Measurements from ENCODE around the gene FGF18. TPM values are rescaled to one million over a fixed set of nuclear protein-coding genes. Genes with fewer than 3 reads are reported as not detected.

FGF18 gene
- total and polyA plus RNA-seq, 4 donors: 1.8 to 3.4 (median 2.5) TPM

DNA sequence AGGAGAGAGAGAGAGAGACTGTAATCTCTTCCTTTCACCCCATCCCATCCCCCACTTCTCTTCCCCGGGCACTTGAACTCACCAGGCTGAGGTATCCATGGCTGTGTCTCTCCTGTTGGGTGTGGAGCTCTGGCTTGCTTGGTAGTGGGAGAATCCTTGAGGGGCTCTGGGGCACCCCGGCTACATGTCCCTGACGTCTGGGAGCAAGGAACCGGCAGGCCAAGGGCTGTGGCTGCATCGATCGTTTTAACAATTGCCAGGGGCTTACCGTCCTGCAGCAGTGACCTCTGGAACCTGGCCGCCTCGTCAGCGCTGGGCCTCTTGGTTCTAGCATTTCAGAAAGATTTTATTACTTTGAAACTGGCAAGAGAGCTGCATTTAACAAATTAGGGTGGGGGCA is 30.0 kb downstream of the FGF18 start:
- no peaks in the 10 kb centered on the region for H3K27me3 ChIP-seq (ENCODE audit: control insufficient read depth in 3 of 3, insufficient read depth in 3 of 3, low read length in 2 of 3)
- DNase-seq: no peak

GRCh38 chr5:171450423-171451331 is 31.2 kb downstream of the FGF18 start:
- H3K36me3 ChIP-seq (ENCODE audit: control insufficient read depth in 4 of 4, insufficient read depth in 4 of 4, low read length in 4 of 4): no peaks in the 10 kb centered on the region
- H3K9ac ChIP-seq (ENCODE audit: insufficient read depth in 1 of 2, low read length in 2 of 2): no peak overlapping the region
- TF ChIP-seq, protein P1, sequence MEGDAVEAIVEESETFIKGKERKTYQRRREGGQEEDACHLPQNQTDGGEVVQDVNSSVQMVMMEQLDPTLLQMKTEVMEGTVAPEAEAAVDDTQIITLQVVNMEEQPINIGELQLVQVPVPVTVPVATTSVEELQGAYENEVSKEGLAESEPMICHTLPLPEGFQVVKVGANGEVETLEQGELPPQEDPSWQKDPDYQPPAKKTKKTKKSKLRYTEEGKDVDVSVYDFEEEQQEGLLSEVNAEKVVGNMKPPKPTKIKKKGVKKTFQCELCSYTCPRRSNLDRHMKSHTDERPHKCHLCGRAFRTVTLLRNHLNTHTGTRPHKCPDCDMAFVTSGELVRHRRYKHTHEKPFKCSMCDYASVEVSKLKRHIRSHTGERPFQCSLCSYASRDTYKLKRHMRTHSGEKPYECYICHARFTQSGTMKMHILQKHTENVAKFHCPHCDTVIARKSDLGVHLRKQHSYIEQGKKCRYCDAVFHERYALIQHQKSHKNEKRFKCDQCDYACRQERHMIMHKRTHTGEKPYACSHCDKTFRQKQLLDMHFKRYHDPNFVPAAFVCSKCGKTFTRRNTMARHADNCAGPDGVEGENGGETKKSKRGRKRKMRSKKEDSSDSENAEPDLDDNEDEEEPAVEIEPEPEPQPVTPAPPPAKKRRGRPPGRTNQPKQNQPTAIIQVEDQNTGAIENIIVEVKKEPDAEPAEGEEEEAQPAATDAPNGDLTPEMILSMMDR (IDR thresholded peaks at IDR 0.05; ENCODE audit: control extremely low read depth, extremely low read depth): no peak
- DNase-seq: peak; percentile 50 to 66 (median 56)
- no peaks in the 10 kb centered on the region for H3K27me3 ChIP-seq (ENCODE audit: control insufficient read depth in 3 of 3, insufficient read depth in 3 of 3, low read length in 2 of 3)
- H3K4me1 ChIP-seq (ENCODE audit: control insufficient read depth in 5 of 5, insufficient read depth in 5 of 5, low read length in 5 of 5): peaks cover 0 to 2% (median 0%) of the 10 kb centered on the region in 5 donors
- H3K27ac ChIP-seq (ENCODE audit: low read depth in 1 of 2, low read length in 1 of 2): peak overlapping the region; percentile 57 to 87
- H3K9me3 ChIP-seq (ENCODE audit: control insufficient read depth in 4 of 4, insufficient read depth in 3 of 4, low read length in 3 of 4): no peaks in the 10 kb centered on the region
- H3K4me3 ChIP-seq: no peak overlapping the region
- WGBS, 2 donors: 18 to 32% methylated on average over 73 to 88 of the region's 88 CpGs
- ATAC-seq (ENCODE audit: insufficient read depth, low FRiP score): no peak

More for the DNA sequence above, 30.0 kb downstream of the FGF18 start:
- H3K4me1 ChIP-seq (ENCODE audit: control insufficient read depth in 5 of 5, insufficient read depth in 5 of 5, low read length in 5 of 5): peaks cover 0 to 2% (median 0%) of the 10 kb centered on the region in 5 donors
- TF ChIP-seq, protein P1 (IDR thresholded peaks at IDR 0.05; ENCODE audit: control extremely low read depth, extremely low read depth): no peak
- no peak overlapping the region for H3K27ac ChIP-seq (ENCODE audit: low read depth in 1 of 2, low read length in 1 of 2)
- no peak overlapping the region for H3K9ac ChIP-seq (ENCODE audit: insufficient read depth in 1 of 2, low read length in 2 of 2)
- no peaks in the 10 kb centered on the region for H3K36me3 ChIP-seq (ENCODE audit: control insufficient read depth in 4 of 4, insufficient read depth in 4 of 4, low read length in 4 of 4)
- no peak overlapping the region for H3K4me3 ChIP-seq
- no peak for ATAC-seq (ENCODE audit: insufficient read depth, low FRiP score)
- no peaks in the 10 kb centered on the region for H3K9me3 ChIP-seq (ENCODE audit: control insufficient read depth in 4 of 4, insufficient read depth in 3 of 4, low read length in 3 of 4)
- WGBS, 2 donors: 89 to 95% methylated on average over 10 of the region's 10 CpGs

DNA sequence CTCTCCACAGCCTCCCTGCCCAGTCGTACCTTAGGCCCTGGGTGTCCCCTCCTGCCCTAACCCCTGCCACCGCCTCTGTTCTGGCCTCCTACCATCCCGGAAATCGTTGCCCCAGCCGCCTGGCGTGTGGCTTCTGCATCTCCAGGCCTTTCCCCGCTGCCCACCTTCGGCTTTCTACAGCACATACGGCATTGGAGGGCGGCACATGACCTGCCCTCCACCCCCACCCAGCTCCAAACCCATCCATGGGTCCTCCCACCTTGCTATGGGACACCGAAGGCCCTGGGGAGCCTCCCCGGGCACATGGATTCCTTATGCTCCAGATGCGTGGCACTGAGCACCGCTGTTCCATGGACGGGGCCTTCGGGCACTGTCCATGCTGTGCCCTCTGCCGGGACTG is 32.0 kb downstream of the FGF18 start:
- Histone ChIP-seq H3K9me3 (ENCODE audit: control insufficient read depth in 4 of 4, insufficient read depth in 3 of 4, low read length in 3 of 4) (no peaks in the 10 kb centered on the region), H3K36me3 (ENCODE audit: control insufficient read depth in 4 of 4, insufficient read depth in 4 of 4, low read length in 4 of 4) (no peaks in the 10 kb centered on the region), H3K4me3 (no peak overlapping the region), H3K4me1 (ENCODE audit: control insufficient read depth in 5 of 5, insufficient read depth in 5 of 5, low read length in 5 of 5) (peaks cover 0 to 2% (median 0%) of the 10 kb centered on the region in 5 donors), H3K9ac (ENCODE audit: insufficient read depth in 1 of 2, low read length in 2 of 2) (no peak overlapping the region), H3K27me3 (ENCODE audit: control insufficient read depth in 3 of 3, insufficient read depth in 3 of 3, low read length in 2 of 3) (no peaks in the 10 kb centered on the region), H3K27ac (ENCODE audit: low read depth in 1 of 2, low read length in 1 of 2) (peak overlapping the region in 1 of 2 donors; percentile 18)
- TF ChIP-seq, protein P1 (IDR thresholded peaks at IDR 0.05; ENCODE audit: control extremely low read depth, extremely low read depth): no peak
- DNase-seq (no peak), ATAC-seq (ENCODE audit: insufficient read depth, low FRiP score) (no peak)
- 72 to 80% methylated on average over 17 of the region's 17 CpGs for WGBS, 2 donors

Measured in lung (tissue), 12 donors.